Activated naive CD4-positive, alpha-beta T cell treated with anti-CD3 and anti-CD28 coated beads, Interleukin-2, amount 50 U/mL, for 72 hours (primary cell): ENCODE results near the gene CISH. TPM values are rescaled to one million over a fixed set of nuclear protein-coding genes. Genes with fewer than 3 reads are reported as not detected.

Experiments
- total RNA-seq, 2 donors: library from RNA; stranded (reverse); gene quantifications; one replicate each; pipeline ENCODE4 v1.2.3, GENCODE V29; 2022

The CISH gene
- total RNA-seq, 2 donors from 2014 or later = 222 to 258 TPM

Other genes with a start within 250 kb of the CISH start
- 1 to 10 TPM; 2.4 to 3.0 TPM for gene CACNA2D2, start 108.1 kb downstream of the CISH start, total RNA-seq
- 10 to 100 TPM; 21.4 to 42.4 TPM for gene C3orf18, start 44.0 kb downstream of the CISH start, total RNA-seq
- gene HEMK1, start 42.3 kb downstream of the CISH start, total RNA-seq = 10 to 100 TPM; 69.7 to 74.6 TPM
- gene MAPKAPK3, start 5.4 kb upstream of the CISH start, total RNA-seq = 100 to 1,000 TPM in 1 of 2 donors, 10 to 100 TPM in 1; 94.3 to 153 TPM
- 1 to 10 TPM; 4.1 to 4.8 TPM for gene DOCK3, start 63.2 kb upstream of the CISH start, total RNA-seq